SK-N-SH treated with all-trans-retinoic acid at 6 μM for 48 hours (cell line): Measurements from ENCODE around the gene CST1.

Source experiments
- ATAC-seq: fragments of 200-7000 bp; cut with Tn5 transposase; 3 replicates; pipeline ENCODE4 v1.9.1; 2020; ENCODE audit warnings: mild to moderate bottlenecking, moderate library complexity
- ARNTL ChIP-seq: fragments of 450-650 bp; formaldehyde crosslinking; IDR thresholded peaks from 2 replicates; pipeline ENCODE4 v1.5.0; 2020; ENCODE audit warnings: low read depth, mild to moderate bottlenecking, moderate library complexity, borderline replicate concordance
- CREB5 ChIP-seq: fragments of 250-450 bp; sonication (Bioruptor Pico); IDR thresholded peaks from 2 replicates; pipeline ENCODE4 v1.5.1; 2020; ENCODE audit warnings: low read depth, mild to moderate bottlenecking, moderate library complexity
- GLIS3 ChIP-seq: fragments of 250-450 bp; sonication (Bioruptor Pico); IDR thresholded peaks from 2 replicates; pipeline ENCODE4 v1.5.0; 2020; ENCODE audit warnings: mild to moderate bottlenecking, moderate library complexity
- ISL1 ChIP-seq: fragments of 250-450 bp; sonication (Bioruptor Pico); IDR thresholded peaks from 2 replicates; pipeline ENCODE4 v2.1.2; 2022; ENCODE audit warnings: mild to moderate bottlenecking, moderate library complexity
- OSR1 ChIP-seq: fragments of 250-450 bp; sonication (Bioruptor Pico); IDR thresholded peaks from 2 replicates; pipeline ENCODE4 v1.8.0; 2022; ENCODE audit warnings: moderate library complexity, mild to moderate bottlenecking, inconsistent platforms
- PATZ1 ChIP-seq: fragments of 250-450 bp; sonication (Bioruptor Pico); IDR thresholded peaks from 2 replicates; pipeline ENCODE4 v1.8.0; 2020; ENCODE audit warnings: mild to moderate bottlenecking, moderate library complexity, borderline replicate concordance
- POU6F1 ChIP-seq: fragments of 250-450 bp; sonication (Bioruptor Pico); IDR thresholded peaks from 2 replicates; pipeline ENCODE4 v1.8.0; 2021; ENCODE audit warnings: low read depth, mild to moderate bottlenecking, moderate library complexity, borderline replicate concordance
- RARB ChIP-seq: fragments of 250-450 bp; sonication (Bioruptor Pico); IDR thresholded peaks from 2 replicates; pipeline ENCODE4 v1.8.0; 2021; ENCODE audit warnings: mild to moderate bottlenecking, moderate library complexity
- SNAI2 ChIP-seq: fragments of 250-450 bp; sonication (Bioruptor Pico); IDR thresholded peaks from 2 replicates; pipeline ENCODE4 v1.5.0; 2020; ENCODE audit warnings: mild to moderate bottlenecking, moderate library complexity
- TCF4 ChIP-seq: fragments of 250-450 bp; sonication (Bioruptor Pico); IDR thresholded peaks from 2 replicates; pipeline ENCODE4 v1.8.0; 2021; ENCODE audit warnings: mild to moderate bottlenecking, moderate library complexity, borderline replicate concordance
- TOX ChIP-seq: fragments of 250-450 bp; sonication (Bioruptor Pico); IDR thresholded peaks from 2 replicates; pipeline ENCODE4 v1.8.0; 2021; ENCODE audit warnings: mild to moderate bottlenecking, moderate library complexity, borderline replicate concordance
- TSHZ2 ChIP-seq: fragments of 250-450 bp; sonication (Bioruptor Pico); IDR thresholded peaks from 2 replicates; pipeline ENCODE4 v1.5.0; 2020; ENCODE audit warnings: mild to moderate bottlenecking, moderate library complexity
- ZC3H10 ChIP-seq: fragments of 250-450 bp; sonication (Bioruptor Pico); IDR thresholded peaks from 2 replicates; pipeline ENCODE4 v1.5.1; 2021; ENCODE audit warnings: mild to moderate bottlenecking, moderate library complexity
- ZFP3 ChIP-seq: fragments of 250-450 bp; sonication (Bioruptor Pico); IDR thresholded peaks from 2 replicates; pipeline ENCODE4 v1.5.0; 2020; ENCODE audit warnings: mild to moderate bottlenecking, moderate library complexity
- ZFP30 ChIP-seq: fragments of 450-650 bp; formaldehyde crosslinking; IDR thresholded peaks from 2 replicates; pipeline ENCODE4 v1.5.0; 2022; ENCODE audit warnings: mild to moderate bottlenecking, moderate library complexity
- ZNF565 ChIP-seq: fragments of 450-650 bp; formaldehyde crosslinking; conservative IDR thresholded peaks from 2 replicates; pipeline ENCODE4 v1.5.0; 2020; ENCODE audit warnings: low read depth, mild to moderate bottlenecking, moderate library complexity
- ZNF70 ChIP-seq: fragments of 450-650 bp; formaldehyde crosslinking; IDR thresholded peaks from 2 replicates; pipeline ENCODE4 v1.5.0; 2020; ENCODE audit warnings: mild to moderate bottlenecking, moderate library complexity

The CST1 gene

GRCh38 chr20:23776067-23776771 lies 25.5 kb upstream of the CST1 start:
- no peak for TF ChIP-seq POU6F1 (CRISPR knock-in tag)
- TF ChIP-seq ZFP3 (CRISPR knock-in tag) = no peak
- no peak for TF ChIP-seq RARB
- no peak for TF ChIP-seq CREB5
- no peak for TF ChIP-seq SNAI2 (CRISPR knock-in tag)
- TF ChIP-seq TOX (CRISPR knock-in tag) = no peak
- no peak for TF ChIP-seq TCF4 (CRISPR knock-in tag)
- TF ChIP-seq, all 23 proteins: peak for 0
- no peak for ATAC-seq

- TF ChIP-seq ZNF70 (CRISPR knock-in tag) (no peak), ZFP30 (CRISPR knock-in tag) (no peak), POU6F1 (CRISPR knock-in tag) (no peak), ARNTL (no peak), PATZ1 (CRISPR knock-in tag) (no peak), RARB (no peak)
- no peak for ATAC-seq
Measured at GRCh38 chr20:23774081-23774480, 23.3 kb upstream of the CST1 start.

GRCh38 chr20:23773579-23773978 lies 22.8 kb upstream of the CST1 start:
- ATAC-seq = no peak
- TF ChIP-seq ZC3H10 (CRISPR knock-in tag) = no peak
- no peak for TF ChIP-seq ZNF565 (CRISPR knock-in tag)
- TF ChIP-seq ARNTL = no peak
- no peak for TF ChIP-seq SNAI2 (CRISPR knock-in tag)
- TF ChIP-seq ZFP3 (CRISPR knock-in tag) = no peak
- TF ChIP-seq TCF4 (CRISPR knock-in tag) = no peak
- TF ChIP-seq TSHZ2 = no peak
- TF ChIP-seq GLIS3 (CRISPR knock-in tag) = no peak
- no peak for TF ChIP-seq ZFP30 (CRISPR knock-in tag)
- TF ChIP-seq OSR1 (CRISPR knock-in tag) = no peak
- TF ChIP-seq ZNF70 (CRISPR knock-in tag) = no peak
- no peak for TF ChIP-seq CREB5
- no peak for TF ChIP-seq RARB
- TF ChIP-seq ISL1 (CRISPR knock-in tag) = no peak
- TF ChIP-seq PATZ1 (CRISPR knock-in tag) = no peak
